ENCODE measurements around the gene ACVRL1. TPM values are rescaled to one million over a fixed set of nuclear protein-coding genes. Genes with fewer than 3 reads are reported as not detected.

ACVRL1 gene
- total and polyA plus RNA-seq, 9 of the 15 experiments (the other 6 are each of a cell fraction or from before 2014, with no cell fraction given): 0.07 to 1.4 (median 0.30) TPM

DNA sequence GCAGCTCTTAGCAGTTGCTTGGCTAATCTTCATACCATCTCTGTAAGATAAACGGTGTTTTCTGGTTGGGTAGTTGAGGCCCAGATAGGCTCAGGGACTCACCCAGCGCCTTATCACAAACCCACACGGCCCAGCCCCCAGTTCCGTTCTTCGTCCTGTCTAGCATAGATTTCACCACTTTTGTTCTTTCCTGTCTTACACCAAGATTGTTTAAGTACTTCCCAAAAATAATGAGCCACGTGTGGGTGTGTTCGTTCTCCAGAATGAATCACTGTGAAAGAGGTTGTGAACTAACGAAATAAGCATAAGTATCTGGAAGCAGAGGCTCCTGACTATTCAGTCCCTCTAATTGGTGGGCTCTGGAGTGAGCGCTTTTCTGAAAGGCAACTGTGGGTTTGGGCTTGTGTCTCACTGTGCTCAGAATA lies 65.6 kb downstream of the ACVRL1 start (continued):
- TF ChIP-seq PHB2 (IDR thresholded peaks at IDR 0.05; ENCODE audit: low read depth): peak; percentile 78
- peak; percentile 84 for TF ChIP-seq LEF1 (IDR thresholded peaks at IDR 0.05)
- no peak for TF ChIP-seq PTBP1 (IDR thresholded peaks at IDR 0.05; ENCODE audit: low read depth, low read length)
- peak; percentile 82 for TF ChIP-seq MEIS2 (IDR thresholded peaks at IDR 0.05; ENCODE audit: partially characterized antibody)
- TF ChIP-seq, protein P1, sequence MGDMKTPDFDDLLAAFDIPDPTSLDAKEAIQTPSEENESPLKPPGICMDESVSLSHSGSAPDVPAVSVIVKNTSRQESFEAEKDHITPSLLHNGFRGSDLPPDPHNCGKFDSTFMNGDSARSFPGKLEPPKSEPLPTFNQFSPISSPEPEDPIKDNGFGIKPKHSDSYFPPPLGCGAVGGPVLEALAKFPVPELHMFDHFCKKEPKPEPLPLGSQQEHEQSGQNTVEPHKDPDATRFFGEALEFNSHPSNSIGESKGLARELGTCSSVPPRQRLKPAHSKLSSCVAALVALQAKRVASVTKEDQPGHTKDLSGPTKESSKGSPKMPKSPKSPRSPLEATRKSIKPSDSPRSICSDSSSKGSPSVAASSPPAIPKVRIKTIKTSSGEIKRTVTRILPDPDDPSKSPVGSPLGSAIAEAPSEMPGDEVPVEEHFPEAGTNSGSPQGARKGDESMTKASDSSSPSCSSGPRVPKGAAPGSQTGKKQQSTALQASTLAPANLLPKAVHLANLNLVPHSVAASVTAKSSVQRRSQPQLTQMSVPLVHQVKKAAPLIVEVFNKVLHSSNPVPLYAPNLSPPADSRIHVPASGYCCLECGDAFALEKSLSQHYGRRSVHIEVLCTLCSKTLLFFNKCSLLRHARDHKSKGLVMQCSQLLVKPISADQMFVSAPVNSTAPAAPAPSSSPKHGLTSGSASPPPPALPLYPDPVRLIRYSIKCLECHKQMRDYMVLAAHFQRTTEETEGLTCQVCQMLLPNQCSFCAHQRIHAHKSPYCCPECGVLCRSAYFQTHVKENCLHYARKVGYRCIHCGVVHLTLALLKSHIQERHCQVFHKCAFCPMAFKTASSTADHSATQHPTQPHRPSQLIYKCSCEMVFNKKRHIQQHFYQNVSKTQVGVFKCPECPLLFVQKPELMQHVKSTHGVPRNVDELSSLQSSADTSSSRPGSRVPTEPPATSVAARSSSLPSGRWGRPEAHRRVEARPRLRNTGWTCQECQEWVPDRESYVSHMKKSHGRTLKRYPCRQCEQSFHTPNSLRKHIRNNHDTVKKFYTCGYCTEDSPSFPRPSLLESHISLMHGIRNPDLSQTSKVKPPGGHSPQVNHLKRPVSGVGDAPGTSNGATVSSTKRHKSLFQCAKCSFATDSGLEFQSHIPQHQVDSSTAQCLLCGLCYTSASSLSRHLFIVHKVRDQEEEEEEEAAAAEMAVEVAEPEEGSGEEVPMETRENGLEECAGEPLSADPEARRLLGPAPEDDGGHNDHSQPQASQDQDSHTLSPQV (IDR thresholded peaks at IDR 0.05): 0 out of 2 replicates have a peak, but pooled peaks have one; percentile 29
- peak; percentile 72; the same call in 1 of the 2 replicates for TF ChIP-seq MTA3 (IDR thresholded peaks at IDR 0.05; ENCODE audit: borderline replicate concordance)
- TF ChIP-seq CREB1 (IDR thresholded peaks at IDR 0.05): peak; percentile 21; the same call in 1 of the 2 replicates
- no peak for TF ChIP-seq CREB1 (CRISPR knock-in tag; IDR thresholded peaks at IDR 0.05)
- TF ChIP-seq, protein P2, sequence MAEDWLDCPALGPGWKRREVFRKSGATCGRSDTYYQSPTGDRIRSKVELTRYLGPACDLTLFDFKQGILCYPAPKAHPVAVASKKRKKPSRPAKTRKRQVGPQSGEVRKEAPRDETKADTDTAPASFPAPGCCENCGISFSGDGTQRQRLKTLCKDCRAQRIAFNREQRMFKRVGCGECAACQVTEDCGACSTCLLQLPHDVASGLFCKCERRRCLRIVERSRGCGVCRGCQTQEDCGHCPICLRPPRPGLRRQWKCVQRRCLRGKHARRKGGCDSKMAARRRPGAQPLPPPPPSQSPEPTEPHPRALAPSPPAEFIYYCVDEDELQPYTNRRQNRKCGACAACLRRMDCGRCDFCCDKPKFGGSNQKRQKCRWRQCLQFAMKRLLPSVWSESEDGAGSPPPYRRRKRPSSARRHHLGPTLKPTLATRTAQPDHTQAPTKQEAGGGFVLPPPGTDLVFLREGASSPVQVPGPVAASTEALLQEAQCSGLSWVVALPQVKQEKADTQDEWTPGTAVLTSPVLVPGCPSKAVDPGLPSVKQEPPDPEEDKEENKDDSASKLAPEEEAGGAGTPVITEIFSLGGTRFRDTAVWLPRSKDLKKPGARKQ (CRISPR knock-in tag; IDR thresholded peaks at IDR 0.05): no peak
- TF ChIP-seq, protein P3, sequence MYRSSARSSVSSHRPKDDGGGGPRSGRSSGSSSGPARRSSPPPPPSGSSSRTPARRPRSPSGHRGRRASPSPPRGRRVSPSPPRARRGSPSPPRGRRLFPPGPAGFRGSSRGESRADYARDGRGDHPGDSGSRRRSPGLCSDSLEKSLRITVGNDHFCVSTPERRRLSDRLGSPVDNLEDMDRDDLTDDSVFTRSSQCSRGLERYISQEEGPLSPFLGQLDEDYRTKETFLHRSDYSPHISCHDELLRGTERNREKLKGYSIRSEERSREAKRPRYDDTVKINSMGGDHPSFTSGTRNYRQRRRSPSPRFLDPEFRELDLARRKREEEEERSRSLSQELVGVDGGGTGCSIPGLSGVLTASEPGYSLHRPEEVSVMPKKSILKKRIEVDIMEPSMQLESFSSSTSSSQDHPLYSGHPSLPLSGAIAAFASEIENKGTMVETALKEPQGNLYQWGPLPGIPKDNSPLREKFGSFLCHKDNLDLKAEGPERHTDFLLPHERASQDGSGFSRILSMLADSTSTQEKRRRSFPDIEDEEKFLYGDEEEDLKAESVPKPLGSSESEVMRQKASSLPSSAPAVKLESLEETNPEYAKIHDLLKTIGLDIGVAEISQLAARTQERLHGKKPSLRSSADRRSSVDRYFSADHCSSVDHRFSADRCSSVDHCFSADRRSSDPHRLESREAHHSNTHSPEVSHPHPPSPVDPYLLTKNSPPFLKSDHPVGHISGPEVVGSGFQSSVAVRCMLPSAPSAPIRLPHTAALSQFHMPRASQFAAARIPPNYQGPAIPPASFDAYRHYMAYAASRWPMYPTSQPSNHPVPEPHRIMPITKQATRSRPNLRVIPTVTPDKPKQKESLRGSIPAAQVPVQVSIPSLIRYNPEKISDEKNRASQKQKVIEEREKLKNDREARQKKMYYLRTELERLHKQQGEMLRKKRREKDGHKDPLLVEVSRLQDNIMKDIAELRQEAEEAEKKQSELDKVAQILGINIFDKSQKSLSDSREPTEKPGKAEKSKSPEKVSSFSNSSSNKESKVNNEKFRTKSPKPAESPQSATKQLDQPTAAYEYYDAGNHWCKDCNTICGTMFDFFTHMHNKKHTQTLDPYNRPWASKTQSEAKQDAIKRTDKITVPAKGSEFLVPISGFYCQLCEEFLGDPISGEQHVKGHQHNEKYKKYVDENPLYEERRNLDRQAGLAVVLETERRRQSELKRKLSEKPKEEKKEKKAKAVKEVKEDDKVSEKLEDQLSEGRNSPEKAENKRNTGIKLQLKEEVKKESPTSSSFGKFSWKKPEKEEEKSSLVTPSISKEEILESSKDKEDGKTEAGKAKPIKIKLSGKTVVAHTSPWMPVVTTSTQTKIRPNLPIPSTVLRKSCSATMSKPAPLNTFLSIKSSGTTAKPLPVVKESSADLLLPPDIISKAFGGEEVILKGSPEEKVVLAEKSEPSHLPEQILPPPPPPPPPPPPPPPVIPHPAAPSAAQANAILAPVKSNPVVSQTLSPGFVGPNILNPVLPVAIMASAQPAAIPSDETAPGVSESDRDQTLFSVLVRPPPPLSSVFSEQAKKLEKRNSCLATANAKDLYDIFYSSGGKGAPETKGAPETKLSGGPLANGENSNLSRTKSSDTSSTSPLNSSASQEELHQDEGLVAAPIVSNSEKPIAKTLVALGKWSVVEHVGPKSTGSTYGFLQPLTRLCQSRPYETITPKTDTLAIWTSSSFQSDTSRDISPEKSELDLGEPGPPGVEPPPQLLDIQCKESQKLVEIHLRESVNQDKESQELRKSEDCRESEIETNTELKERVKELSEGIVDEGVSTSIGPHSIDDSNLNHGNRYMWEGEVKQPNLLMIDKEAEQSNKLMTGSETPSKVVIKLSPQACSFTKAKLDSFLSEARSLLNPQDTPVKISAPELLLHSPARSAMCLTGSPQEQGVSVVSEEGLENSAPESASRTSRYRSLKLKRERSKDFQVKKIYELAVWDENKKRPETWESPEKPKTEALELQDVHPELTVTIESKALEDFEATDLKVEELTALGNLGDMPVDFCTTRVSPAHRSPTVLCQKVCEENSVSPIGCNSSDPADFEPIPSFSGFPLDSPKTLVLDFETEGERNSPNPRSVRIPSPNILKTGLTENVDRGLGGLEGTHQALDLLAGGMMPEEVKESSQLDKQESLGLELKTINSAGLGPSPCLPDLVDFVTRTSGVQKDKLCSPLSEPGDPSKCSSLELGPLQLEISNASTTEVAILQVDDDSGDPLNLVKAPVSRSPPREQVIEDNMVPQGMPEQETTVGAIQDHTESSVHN (IDR thresholded peaks at IDR 0.05; ENCODE audit: borderline replicate concordance in 1 of 2, low read depth in 1 of 2): 0 out of 4 replicates have a peak, but pooled peaks of 1 of the 2 experiments have one; percentile 19
- peak; percentile 84 for TF ChIP-seq NBN (IDR thresholded peaks at IDR 0.05; ENCODE audit: low read depth)
- TF ChIP-seq, protein P4, sequence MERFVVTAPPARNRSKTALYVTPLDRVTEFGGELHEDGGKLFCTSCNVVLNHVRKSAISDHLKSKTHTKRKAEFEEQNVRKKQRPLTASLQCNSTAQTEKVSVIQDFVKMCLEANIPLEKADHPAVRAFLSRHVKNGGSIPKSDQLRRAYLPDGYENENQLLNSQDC (CRISPR knock-in tag; IDR thresholded peaks at IDR 0.05): no peak
- no peak for TF ChIP-seq ZNF436 (CRISPR knock-in tag; IDR thresholded peaks at IDR 0.05)
- peak; percentile 94 for TF ChIP-seq SMAD4 (CRISPR knock-in tag; conservative IDR thresholded peaks at IDR 0.05)
